ENCODE results near the gene WDR82. TPM values are rescaled to one million over a fixed set of nuclear protein-coding genes. Genes with fewer than 3 reads are reported as not detected.

Gene WDR82
- total and polyA plus RNA-seq, 2 of the 8 experiments (the other 6 are each of a cell fraction or from before 2014, with no cell fraction given) = 33.5 to 82.7 TPM

- TF ChIP-seq SIRT6 (IDR thresholded peaks at IDR 0.05; ENCODE audit: low read length) = no peak
- no peak for TF ChIP-seq CBX8 (IDR thresholded peaks at IDR 0.05; ENCODE audit: borderline replicate concordance, low read depth, low read length)
- TF ChIP-seq CREB1 (IDR thresholded peaks at IDR 0.05) = 0 out of 2 replicates have a peak, but pooled peaks have one; percentile 14
- TF ChIP-seq TBP (IDR thresholded peaks at IDR 0.05; ENCODE audit: low read depth, low read length) = no peak
- no peak for TF ChIP-seq TAF1 (IDR thresholded peaks at IDR 0.05; ENCODE audit: low read depth, low read length)
- no peak for TF ChIP-seq EP300 (IDR thresholded peaks at IDR 0.05; ENCODE audit: borderline replicate concordance in 1 of 2, low read depth in 2 of 2, low read length in 2 of 2)
- peak in 2 of 3 experiments; percentile 84 to 98; a peak in 3 of 4 replicates for TF ChIP-seq CTCF (IDR thresholded peaks at IDR 0.05; ENCODE audit: control extremely low read depth in 1 of 3, insufficient read depth in 1 of 3, low read depth in 1 of 3, low read length in 3 of 3)
- no peak for TF ChIP-seq SP4 (IDR thresholded peaks at IDR 0.05; ENCODE audit: low read length)
- TF ChIP-seq RAD21 (IDR thresholded peaks at IDR 0.05 in 1 of 2, conservative IDR thresholded peaks at IDR 0.05 in 1 of 2; ENCODE audit: low read depth in 2 of 2, low read length in 2 of 2) = peak; percentile 79 to 81
- TF ChIP-seq JUN (IDR thresholded peaks at IDR 0.05; ENCODE audit: low read depth, low read length) = no peak
Measured at GRCh38 chr3:52231502-52232278, 46.8 kb downstream of the WDR82 start (continued).
